ENCODE measurements around the gene TSPAN9.

DNA sequence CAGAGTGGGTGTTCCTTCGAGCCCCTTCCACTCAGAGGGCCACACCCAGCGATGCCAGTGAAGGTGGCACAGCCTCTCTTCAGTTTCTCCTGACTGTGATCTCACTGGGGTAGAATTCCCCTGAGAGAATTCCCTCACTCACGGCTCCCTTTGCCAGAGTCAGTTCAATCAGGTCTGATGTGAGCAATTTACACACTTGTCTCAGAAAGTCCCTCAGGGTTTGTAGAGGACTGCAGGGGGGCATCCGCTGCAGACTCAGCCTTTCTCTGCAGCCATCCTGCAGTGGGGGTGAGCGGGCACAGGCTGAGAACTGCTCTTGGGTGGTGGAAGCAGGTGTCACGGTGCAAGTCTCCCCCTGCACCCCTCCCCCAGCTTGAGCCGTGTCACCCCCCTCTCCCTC, 208.4 kb downstream of the TSPAN9 start:
- TF ChIP-seq POLR2AphosphoS5 (IDR thresholded peaks at IDR 0.05; ENCODE audit: borderline replicate concordance, low read depth, low read length) (peak; percentile 35; the same call in 1 of the 2 replicates), EZH2 (IDR thresholded peaks at IDR 0.05) (no peak)

Measured in SK-N-MC (cell line).